HG03575 (cell line): Measurements from ENCODE around the gene PROSER3.
"Not testable (repeated sequence)": the region's sequence is repeated elsewhere in the genome, so short reads cannot be mapped to it uniquely, and the experiment has no call there.

ENCODE experiments used
- ATAC-seq: cut with Tn5 transposase; IDR thresholded peaks from one replicate; pipeline ENCODE4 v1.9.1; 2021; ENCODE audit not compliant: unreplicated experiment, insufficient number of reproducible peaks, low FRiP score; ENCODE audit errors: extremely low read depth

The PROSER3 gene

DNA sequence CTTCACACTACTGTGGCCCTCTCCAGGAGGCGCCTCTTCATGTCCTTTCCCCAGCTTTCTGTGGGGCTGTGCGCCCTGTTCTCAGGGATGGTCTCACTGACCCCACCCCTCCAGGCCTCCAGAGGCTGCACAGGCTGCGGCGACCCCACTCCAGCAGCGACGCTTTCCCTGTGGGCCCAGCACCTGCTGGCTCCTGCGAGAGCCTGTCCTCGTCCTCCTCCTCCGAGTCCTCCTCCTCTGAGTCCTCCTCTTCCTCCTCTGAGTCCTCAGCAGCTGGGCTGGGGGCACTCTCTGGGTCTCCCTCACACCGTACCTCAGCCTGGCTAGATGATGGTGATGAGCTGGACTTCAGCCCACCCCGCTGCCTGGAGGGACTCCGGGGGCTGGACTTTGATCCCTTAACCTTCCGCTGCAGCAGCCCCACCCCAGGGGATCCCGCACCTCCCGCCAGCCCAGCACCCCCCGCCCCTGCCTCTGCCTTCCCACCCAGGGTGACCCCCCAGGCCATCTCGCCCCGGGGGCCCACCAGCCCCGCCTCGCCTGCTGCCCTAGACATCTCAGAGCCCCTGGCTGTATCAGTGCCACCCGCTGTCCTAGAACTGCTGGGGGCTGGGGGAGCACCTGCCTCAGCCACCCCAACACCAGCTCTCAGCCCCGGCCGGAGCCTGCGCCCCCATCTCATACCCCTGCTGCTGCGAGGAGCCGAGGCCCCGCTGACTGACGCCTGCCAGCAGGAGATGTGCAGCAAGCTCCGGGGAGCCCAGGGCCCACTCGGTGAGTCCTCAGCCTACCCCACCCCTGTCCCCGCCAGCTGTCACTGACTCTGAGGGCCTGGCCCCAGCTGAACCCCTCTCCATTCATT lies 28.6 kb downstream of the PROSER3 start:
- no peak for ATAC-seq

DNA sequence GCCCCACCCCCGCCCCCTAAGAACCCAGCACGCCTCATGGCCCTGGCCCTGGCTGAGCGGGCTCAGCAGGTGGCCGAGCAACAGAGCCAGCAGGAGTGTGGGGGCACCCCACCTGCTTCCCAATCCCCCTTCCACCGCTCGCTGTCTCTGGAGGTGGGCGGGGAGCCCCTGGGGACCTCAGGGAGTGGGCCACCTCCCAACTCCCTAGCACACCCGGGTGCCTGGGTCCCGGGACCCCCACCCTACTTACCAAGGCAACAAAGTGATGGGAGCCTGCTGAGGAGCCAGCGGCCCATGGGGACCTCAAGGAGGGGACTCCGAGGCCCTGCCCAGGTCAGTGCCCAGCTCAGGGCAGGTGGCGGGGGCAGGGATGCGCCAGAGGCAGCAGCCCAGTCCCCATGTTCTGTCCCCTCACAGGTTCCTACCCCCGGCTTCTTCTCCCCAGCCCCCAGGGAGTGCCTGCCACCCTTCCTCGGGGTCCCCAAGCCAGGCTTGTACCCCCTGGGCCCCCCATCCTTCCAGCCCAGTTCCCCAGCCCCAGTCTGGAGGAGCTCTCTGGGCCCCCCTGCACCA lies 29.3 kb downstream of the PROSER3 start:
- no peak for ATAC-seq

DNA sequence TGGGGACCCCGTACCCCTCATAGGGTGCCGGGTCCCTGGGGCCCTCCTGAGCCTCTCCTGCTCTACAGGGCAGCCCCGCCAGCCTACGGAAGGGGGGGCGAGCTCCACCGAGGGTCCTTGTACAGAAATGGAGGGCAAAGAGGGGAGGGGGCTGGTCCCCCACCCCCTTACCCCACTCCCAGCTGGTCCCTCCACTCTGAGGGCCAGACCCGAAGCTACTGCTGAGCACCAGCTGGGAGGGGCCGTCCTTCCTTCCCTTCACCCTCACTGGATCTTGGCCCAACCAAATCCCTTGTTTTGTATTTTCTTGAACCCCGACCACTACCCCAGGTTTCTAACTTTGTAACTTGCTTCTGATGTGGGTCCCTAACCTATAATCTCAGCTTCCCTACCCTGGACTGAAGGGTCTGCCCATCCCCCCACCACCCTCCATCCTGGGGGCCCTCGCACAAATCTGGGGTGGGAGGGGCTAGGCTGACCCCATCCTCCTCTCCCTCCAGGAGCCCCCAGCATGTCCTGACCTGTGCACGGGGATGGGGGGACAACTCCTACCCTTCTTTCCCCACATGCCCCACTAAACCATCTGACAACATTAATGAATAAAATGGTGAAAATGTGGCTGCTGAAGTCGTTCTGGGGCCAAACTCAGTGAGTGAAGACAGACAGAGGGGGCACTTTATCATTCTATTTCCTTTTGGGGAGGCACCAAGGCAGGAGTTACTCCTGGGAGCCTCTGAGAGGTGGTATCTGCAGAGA lies 30.4 kb downstream of the PROSER3 start:
- ATAC-seq: no peak

DNA sequence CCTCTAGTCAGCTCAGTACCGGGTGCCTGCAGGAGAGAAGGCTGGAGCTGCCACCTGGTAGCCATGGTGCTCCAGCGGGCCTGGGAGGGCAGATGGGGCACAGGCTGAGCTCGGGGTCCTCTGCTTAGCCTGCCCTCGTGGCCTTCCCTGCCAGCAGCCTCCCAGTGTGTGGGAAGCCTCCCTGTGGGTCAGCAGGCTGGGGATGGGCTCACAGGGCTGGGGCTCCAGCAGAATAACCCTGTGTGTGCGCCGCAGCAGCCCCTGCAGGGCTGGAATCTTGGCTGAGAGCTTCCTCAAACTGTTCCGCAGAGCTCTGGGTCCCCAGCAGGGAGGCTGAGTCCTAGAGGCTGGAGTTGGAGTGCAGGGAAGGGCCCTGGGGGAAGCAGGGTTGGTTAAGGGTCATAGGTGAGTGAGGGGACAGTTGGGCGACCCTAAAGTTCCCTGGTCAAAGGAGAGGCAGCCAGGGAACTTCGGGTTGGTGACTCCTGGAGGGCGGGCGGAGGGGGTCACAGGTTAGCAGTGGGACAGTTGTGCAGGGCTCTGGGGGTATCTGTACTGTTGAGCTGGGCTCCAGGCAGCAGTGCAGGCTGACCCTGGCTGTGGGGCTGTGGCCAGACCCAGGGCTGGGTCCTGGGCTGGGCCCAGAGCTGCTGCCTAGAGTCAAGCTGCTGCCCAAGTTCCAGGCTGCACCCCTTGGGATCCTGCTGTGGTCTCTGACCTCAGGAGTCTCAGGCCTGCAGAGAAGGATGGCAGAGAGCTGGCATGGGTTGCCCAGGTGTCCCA lies 31.4 kb downstream of the PROSER3 start:
- ATAC-seq: no peak

DNA sequence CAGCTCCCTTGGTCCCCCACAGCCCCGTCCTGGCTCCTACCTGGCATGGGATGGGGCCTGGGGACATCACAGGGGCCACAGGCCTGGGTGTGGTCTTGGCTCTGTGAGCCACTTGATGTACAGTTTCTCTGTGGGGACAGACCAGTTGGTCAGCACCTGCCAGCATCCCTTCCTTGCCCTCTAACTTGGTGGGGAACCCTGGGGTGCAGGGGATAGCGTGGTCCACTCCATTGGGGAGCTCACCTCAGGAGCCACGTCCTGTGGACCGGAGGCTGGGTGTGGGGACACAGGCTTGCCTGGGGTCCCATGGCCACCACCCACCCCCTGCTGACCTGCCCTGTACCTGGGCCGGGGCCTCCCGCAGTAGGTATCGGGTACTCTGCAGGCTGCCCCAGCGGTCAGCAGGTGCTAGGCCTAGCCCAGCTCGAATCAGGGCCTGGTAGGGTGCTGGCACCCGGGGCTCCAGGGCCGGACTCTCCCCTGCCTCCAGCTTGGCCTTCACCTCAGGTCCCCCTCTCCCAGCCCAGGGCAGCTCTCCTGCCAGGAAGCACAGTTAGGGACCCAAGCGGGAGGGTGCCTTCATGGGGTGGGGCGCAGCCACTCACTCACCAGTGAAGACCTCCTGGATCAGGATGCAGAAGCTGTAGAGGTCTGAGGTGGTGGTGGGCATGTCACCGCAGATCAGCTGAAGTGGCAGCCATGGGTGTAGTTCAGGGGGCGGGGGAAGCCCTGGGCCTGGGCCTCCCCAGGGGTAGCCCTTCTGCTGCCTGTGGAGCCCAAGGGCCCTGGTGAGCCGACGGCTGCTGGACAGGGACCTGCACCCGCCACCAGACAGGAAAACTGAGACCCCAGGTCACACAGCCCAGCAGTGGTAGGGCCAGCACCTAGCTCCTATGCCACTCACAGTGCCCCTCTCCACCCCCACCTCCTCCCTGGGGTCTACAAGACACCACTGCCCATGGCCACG lies 32.3 kb downstream of the PROSER3 start:
- ATAC-seq: no peak

DNA sequence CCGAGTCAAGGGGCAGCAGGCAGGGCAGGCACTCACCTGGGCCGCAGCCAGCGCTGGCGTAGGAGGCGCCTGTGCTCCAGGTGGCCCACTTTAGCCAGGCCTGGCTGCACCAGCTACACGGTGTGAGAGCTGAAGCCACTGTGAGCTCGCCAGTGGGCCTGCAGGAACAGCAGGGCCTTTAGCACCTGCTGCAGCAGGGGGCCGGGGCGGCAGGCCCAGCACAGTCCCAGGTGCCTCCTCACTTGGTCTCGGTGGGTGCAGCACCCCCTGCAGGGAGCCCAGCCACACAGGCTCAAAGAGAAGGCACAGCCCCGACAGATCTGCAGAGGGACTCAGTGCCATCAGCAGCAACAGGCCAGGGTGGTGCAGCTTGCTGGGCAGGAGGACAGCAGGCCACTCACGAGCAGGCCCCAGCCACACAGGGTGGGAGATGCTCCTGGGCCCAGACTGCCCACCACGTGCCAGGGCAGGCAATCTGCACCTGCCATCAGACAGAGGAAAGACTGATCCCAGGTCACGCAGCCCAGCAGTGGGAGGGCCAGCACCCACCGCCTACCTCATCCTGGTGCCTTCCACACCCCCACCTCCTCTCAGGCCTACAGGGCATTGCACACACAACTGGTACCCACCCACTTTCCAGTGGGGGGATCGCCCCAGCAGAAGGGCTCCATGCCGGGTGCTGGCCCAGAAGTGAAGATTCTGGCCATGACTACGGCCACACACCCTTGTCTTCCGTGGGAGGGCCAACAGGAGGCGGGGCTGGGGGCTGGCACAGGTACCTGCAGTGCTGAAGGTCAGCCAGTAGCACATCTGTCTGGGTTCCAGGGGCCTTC lies 33.2 kb downstream of the PROSER3 start:
- ATAC-seq: no peak

DNA sequence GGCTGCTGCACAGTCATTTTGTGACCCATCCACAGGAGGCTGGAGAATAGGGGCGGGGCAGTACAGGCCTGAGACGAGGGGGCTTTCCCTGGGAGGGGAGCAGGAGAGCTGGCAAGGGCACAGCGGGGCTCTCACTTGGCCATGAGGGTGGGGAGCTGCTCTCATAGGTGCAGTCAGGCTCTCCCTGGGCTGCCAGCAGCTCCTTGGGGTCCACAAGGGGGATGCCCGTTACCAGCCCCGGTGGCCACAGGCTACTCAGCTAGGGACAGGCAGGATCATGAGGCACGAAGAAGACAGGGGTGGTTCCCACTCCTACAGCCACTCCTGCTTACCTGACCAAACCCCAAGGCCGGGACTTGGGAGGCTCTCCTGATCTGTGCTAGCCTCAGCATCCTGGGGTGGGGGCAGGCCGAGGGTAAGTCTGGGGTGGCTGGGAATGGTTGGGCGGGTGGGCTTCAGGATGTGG lies 33.9 kb downstream of the PROSER3 start:
- ATAC-seq: no peak

DNA sequence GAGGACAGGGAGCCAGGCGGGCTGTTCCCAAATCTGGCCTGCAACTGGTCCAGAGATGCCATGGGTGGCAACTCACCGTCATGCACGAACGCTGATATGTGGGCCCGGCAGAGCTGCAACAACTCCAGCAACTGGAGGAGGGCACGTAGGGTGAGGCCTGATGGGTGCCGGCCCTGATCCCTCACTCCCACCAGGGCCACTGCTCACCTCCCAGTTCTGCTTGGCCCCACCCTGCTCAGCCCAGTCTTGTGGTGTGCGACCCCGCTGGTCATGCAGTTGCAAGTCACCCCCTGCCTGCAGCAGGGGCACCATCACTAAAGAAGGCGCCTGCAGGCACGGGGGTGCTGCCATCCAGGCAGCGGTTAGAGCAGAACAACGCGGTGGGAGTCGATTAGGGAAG lies 34.3 kb downstream of the PROSER3 start:
- ATAC-seq: no peak

DNA sequence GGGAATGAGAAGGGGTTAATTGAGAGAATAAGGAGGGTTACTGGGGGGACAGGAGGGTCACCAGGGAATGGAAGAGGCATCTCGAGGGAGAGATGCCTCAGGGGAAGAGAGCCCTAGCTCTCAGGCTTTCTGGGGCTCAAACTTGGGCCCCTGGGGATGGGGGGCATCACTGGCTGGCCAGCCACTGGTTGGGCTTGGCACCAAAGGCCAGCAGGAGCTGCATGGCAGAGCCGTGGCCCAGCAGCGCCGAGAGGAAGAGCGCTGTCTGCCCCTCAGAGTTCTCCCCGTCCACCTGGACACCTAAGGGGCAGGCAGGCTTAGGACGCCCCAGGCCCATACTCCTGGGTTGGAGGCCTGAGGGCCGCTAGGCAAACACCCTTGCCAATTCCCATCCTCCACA lies 34.9 kb downstream of the PROSER3 start:
- ATAC-seq: no peak

DNA sequence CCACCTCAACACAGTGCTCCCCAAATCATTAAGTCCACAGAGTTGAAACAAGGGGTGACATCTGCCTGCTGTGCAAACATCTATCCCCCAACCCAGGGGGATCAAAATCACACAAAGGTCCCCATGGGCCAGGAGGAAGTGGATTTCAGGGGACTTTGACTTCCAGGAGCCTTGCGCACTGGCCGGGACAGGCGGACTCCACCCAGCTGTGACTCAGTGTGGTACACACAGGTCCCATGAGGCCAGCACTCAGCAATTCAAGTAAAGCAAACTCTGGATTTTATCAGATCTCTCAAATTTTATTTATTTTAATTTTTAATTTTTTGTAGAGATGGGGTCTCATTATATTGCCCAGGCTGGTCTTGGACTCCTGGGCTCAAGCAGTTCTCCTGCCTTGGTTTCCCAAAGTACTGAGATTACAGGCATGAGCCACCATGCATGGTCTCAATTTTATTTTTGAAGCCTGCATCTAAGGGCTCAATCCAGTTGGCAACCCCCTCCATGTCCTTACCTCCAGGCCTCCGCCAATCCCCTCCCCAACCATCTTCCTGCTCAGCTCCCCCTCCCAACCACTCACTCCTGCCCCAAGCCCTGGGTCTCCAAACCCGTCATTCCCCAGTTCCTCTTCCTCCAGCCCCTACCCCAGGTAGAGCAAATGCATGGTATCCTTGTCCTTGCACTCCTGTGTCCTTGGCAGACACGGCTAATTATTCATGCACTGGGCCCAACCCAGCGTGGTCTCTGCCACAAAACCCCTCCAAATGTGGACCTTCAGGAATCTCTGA lies 35.6 kb downstream of the PROSER3 start:
- ATAC-seq: no peak

DNA sequence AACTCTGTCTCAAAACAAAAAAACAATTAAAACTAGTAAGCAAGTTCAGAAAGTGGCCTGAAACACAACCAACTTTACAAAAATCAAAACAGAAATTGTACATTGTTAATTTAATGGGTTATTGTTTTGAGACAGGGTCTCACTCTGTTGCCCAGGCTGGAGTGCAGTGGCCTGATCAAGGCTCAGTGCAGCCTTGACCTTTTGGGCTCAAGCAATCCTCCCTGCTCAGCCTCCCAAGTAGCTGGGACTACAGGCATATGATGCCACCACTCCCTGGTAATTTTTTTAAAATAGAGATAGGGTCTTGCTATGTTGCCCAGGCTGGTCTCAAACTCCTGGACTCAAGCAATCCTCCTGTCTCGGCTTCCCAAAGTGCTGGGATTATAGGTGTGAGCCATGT lies 37.6 kb downstream of the PROSER3 start:
- not testable (repeated sequence) for ATAC-seq

DNA sequence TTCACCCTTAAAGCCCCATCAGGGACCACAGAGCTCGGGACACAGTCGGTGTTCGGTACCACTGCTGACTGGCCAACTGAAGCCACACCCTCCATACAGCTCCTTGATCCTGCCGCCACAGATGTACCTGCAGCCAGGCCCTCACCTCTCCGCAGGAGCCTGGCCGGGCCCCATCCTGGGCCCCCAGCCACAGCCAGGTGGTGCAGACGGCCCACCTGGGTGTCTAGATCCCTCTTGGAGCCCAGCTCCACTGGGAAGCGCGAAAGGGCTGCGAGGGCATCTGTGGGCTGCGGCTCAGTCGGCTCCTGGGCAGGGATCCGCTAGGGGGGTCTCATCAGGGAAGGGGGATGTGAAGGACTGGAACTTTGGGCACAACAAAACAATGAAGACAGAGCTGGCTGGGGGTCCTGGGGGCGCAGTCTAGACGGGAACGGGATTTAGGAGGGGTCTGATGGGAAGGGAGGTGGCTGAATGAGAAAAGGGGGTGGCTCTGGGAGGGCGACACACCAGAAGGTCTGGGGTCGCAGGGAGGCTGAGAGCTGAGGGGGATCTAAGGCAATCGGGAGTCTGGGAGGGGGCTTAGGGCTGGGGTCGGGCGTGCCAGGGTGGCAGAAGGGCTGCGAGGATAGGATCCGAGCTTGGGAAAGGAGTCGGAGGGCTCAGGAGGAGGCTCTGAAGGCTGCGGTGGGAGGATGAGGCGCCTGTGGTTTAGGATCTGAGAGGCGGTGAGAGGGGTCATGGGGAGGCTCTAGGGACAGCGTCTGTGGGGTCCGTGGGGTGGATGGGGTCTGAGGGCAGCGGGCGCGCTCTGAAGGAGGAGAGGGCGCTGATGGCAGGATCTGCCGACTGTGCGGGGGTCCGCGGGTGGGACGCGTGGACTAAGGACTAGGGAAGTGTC lies 38.9 kb downstream of the PROSER3 start:
- ATAC-seq: no peak

DNA sequence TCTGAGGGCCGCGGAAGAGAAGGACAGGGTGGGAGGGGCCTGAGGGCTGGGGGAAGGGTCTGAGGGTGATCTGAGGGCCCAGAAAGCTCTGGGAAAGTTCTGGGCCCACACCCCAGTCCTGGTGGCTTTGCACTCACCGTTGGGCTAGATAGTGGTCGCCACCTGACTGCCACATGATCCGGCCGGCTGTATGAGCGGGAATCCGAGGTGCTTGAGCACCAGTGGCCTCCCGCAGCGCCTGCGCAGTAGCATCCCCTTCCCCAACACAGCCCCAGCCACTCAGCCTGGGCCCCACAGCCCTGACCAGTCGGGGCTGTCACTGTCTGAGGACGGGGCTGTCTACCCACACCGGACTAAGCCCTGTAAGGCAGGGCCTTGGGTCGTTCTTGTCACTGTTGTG lies 39.7 kb downstream of the PROSER3 start:
- ATAC-seq: no peak

DNA sequence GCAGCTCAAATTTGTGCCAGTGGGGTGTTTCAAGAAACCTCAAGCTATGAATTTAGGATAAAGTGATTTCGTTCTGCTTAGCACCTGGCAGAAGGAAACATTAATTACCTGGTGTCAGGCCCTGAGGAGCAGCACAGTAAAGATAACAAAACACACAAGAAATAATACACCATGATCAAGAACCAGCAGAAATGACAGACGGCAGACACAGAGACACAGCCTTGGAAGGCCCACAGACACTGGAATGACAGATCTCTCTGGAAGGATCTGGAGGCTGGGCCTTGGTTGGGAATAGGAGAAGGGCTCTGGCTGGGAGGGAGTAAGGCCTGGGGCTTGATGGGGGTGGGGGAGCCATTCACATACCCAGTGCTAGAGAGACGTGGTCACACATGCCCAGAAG lies 43.9 kb downstream of the PROSER3 start:
- no peak for ATAC-seq

DNA sequence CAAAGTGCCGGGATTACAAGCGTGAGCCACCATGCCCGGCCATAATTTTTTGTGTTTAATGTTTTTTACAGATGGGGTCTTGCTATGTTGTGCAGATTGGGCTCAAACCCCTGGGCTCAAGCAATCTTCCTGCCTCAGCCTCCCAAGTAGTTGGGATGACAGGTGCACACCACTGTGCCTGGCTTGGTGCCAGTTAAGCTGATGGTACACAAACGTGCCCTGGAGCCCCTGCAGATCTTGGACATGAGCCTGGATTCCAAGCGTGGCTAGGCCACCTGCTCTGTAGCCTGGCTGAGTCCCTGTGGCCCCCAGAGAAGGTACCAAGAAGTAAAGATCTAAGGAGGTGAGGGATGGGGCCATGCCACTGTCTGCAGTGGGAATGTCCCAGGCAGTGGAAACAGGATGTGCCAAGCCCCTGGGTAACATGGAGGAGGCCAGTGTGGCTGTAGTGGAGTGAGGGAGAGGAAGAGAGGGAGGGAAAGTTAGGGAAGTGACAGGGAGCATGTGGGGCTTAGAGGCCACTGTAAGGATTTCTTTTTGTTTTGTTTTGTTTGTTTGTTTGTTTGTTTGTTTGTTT lies 47.6 kb downstream of the PROSER3 start:
- no peak for ATAC-seq
